Mucosa of rectum (tissue), 2 donors: Measurements from ENCODE around the gene ITGA1.
A peak's percentile ranks its signal among the peaks of the same experiment; 100 is the strongest.

Experiments
- H3K27ac ChIP-seq, 2 donors: one replicate each; pipeline ENCODE4 v1.7.0; 2013; ENCODE audit warnings: inconsistent platforms in 2 of 2, low read depth in 2 of 2, low read length in 2 of 2
- H3K27me3 ChIP-seq, 2 donors: one replicate each; pipeline ENCODE4 v1.7.0; 2013; ENCODE audit warnings: low read length in 2 of 2; ENCODE audit not compliant: control insufficient read depth in 2 of 2, insufficient read depth in 2 of 2
- H3K36me3 ChIP-seq, 2 donors: one replicate each; pipeline ENCODE4 v1.7.0; 2013; ENCODE audit warnings: low read length in 2 of 2; ENCODE audit not compliant: control insufficient read depth in 2 of 2, insufficient read depth in 2 of 2
- H3K4me1 ChIP-seq, 2 donors: one replicate each; pipeline ENCODE4 v1.7.0; 2013; ENCODE audit warnings: low read length in 2 of 2, mild to moderate bottlenecking in 1 of 2; ENCODE audit not compliant: control insufficient read depth in 2 of 2, insufficient read depth in 2 of 2
- H3K4me3 ChIP-seq, 2 donors: one replicate each; pipeline ENCODE4 v1.7.0; 2013; ENCODE audit warnings: low read length in 2 of 2
- H3K9ac ChIP-seq, 2 donors: one replicate each; pipeline ENCODE4 v1.7.0; 2013; ENCODE audit warnings: low read length in 2 of 2, low read depth in 1 of 2, mild to moderate bottlenecking in 1 of 2
- H3K9me3 ChIP-seq, 2 donors: one replicate each; pipeline ENCODE4 v1.7.0; 2013; ENCODE audit warnings: low read length in 2 of 2; ENCODE audit not compliant: control insufficient read depth in 2 of 2
- donor health status: healthy.
- donor health status: Normal muscosa, but diverticular disease.

The ITGA1 gene

DNA sequence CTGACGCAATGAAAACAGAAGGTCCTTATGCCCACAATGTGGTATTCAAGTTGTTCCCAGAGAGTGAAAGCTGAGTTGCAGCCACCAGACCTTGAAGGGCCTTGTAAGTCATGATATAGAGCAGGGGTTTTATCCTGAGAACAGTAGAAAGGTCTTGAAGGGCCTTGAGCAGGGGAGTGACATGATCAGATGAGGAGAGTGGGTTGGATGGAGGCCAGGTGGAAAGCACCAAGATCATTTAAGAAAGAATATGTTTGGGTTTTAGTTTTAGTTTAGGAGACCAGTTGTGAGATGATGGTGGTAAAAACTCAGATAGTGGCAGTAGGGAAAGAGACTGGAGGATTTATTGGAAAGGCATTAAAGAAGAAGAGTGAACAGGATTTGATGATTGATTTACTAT, 207.4 kb downstream of the ITGA1 start:
- Histone ChIP-seq H3K9ac (no peak overlapping the region), H3K4me3 (no peak overlapping the region), H3K9me3 (no peaks in the 10 kb centered on the region), H3K4me1 (peaks cover 4 to 5% of the 10 kb centered on the region in 2 donors), H3K27ac (no peak overlapping the region), H3K36me3 (no peaks in the 10 kb centered on the region), H3K27me3 (no peaks in the 10 kb centered on the region)

DNA sequence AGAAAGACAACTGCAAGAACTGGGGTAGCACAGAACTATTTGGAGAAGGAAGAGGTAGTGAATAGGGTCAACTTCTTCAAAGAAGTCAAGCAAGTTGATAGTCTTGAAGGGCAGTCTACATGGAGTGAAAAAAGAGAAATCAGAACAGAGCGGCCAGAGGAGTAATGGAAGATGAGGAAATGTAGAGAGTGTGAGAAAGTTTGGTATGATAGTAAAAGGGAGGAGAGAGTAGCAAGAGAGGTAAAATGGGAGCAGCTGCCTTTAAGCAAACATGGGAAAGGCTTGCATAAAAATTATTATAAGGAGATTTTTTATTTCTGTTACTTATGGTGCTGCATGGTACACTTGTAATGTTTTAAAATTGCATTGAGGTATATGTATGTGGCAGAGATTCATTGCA, 208.2 kb downstream of the ITGA1 start:
- Histone ChIP-seq H3K27me3 (no peaks in the 10 kb centered on the region), H3K36me3 (no peaks in the 10 kb centered on the region), H3K4me1 (peaks cover 4% of the 10 kb centered on the region in 2 donors), H3K9me3 (no peaks in the 10 kb centered on the region), H3K4me3 (no peak overlapping the region), H3K27ac (no peak overlapping the region), H3K9ac (no peak overlapping the region)

GRCh38 chr5:52996979-52997378, 209.3 kb downstream of the ITGA1 start:
- peak overlapping the region in 1 of 2 donors; percentile 21 for H3K27ac ChIP-seq
- H3K9me3 ChIP-seq, result no peaks in the 10 kb centered on the region
- H3K27me3 ChIP-seq, result no peaks in the 10 kb centered on the region
- H3K4me3 ChIP-seq, result no peak overlapping the region
- H3K9ac ChIP-seq, result no peak overlapping the region
- H3K4me1 ChIP-seq, result peaks cover 4% of the 10 kb centered on the region in 2 donors
- no peaks in the 10 kb centered on the region for H3K36me3 ChIP-seq

- Histone ChIP-seq H3K9ac (no peak overlapping the region), H3K4me3 (peak overlapping the region; percentile 22 to 23), H3K36me3 (no peaks in the 10 kb centered on the region), H3K27me3 (no peaks in the 10 kb centered on the region), H3K27ac (peak overlapping the region in 1 of 2 donors; percentile 21), H3K9me3 (no peaks in the 10 kb centered on the region), H3K4me1 (peaks cover 4% of the 10 kb centered on the region in 2 donors)
Observed at GRCh38 chr5:52997424-52997823, 209.7 kb downstream of the ITGA1 start.

- H3K9ac ChIP-seq, result no peak overlapping the region
- H3K4me3 ChIP-seq, result no peak overlapping the region
- H3K9me3 ChIP-seq, result no peaks in the 10 kb centered on the region
- H3K4me1 ChIP-seq, result peaks cover 4% of the 10 kb centered on the region in 2 donors
- H3K27ac ChIP-seq, result no peak overlapping the region
- peaks cover under 1 to 3% of the 10 kb centered on the region in 2 donors for H3K36me3 ChIP-seq
- H3K27me3 ChIP-seq, result no peaks in the 10 kb centered on the region
Observed at GRCh38 chr5:52998552-52999313, 211.0 kb downstream of the ITGA1 start.

- no peaks in the 10 kb centered on the region for H3K9me3 ChIP-seq
- H3K36me3 ChIP-seq, result peaks cover 3 to 5% of the 10 kb centered on the region in 2 donors
- no peak overlapping the region for H3K27ac ChIP-seq
- no peaks in the 10 kb centered on the region for H3K27me3 ChIP-seq
- H3K4me3 ChIP-seq, result no peak overlapping the region
- peaks cover 4% of the 10 kb centered on the region in 2 donors for H3K4me1 ChIP-seq
- no peak overlapping the region for H3K9ac ChIP-seq
Observed at GRCh38 chr5:52999344-52999949, 211.7 kb downstream of the ITGA1 start.

DNA sequence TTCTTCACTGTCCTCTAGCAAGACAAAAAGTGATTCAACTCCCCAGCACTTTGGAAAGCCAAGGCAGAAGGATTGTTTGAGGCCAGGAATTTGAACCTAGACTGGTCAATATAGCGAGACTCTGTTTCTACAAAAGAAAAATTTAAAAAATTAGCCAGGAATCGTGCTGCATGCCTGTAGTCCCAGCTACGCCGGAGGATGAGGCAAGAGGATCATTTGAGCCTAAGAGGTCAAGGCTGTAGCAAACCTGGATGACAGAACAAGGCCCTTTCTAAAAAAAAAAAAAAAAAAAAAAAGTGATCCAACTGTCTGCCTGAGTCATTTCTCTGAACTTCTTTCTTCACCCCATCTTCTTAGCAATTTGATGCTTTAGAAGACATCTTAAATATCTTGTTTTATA, 213.8 kb downstream of the ITGA1 start:
- H3K36me3 ChIP-seq, result peaks cover 3 to 5% of the 10 kb centered on the region in 2 donors
- H3K9ac ChIP-seq, result no peak overlapping the region
- H3K4me1 ChIP-seq, result peaks cover 0 to 4% of the 10 kb centered on the region in 2 donors
- H3K27ac ChIP-seq, result no peak overlapping the region
- no peaks in the 10 kb centered on the region for H3K9me3 ChIP-seq
- no peaks in the 10 kb centered on the region for H3K27me3 ChIP-seq
- H3K4me3 ChIP-seq, result no peak overlapping the region

- Histone ChIP-seq H3K4me1 (no peaks in the 10 kb centered on the region), H3K27me3 (no peaks in the 10 kb centered on the region), H3K9ac (no peak overlapping the region), H3K27ac (no peak overlapping the region), H3K9me3 (no peaks in the 10 kb centered on the region), H3K36me3 (peaks cover 3 to 5% of the 10 kb centered on the region in 2 donors), H3K4me3 (no peak overlapping the region)
Observed at GRCh38 chr5:53002491-53002890, 214.8 kb downstream of the ITGA1 start.

- H3K27ac ChIP-seq, result no peak overlapping the region
- H3K36me3 ChIP-seq, result peaks cover 3 to 5% of the 10 kb centered on the region in 2 donors
- H3K4me1 ChIP-seq, result no peaks in the 10 kb centered on the region
- no peaks in the 10 kb centered on the region for H3K27me3 ChIP-seq
- no peak overlapping the region for H3K4me3 ChIP-seq
- no peaks in the 10 kb centered on the region for H3K9me3 ChIP-seq
- H3K9ac ChIP-seq, result no peak overlapping the region
Observed at GRCh38 chr5:53003144-53003543, 215.4 kb downstream of the ITGA1 start.
